CD4-positive, alpha-beta T cell treated with Interferon gamma for 1 hour (primary cell): ENCODE results near the gene EBF3.

Source experiments
- DNase-seq: peaks from one replicate; pipeline ENCODE4 v3.0.0-alpha.2; 2020

EBF3 gene

DNA sequence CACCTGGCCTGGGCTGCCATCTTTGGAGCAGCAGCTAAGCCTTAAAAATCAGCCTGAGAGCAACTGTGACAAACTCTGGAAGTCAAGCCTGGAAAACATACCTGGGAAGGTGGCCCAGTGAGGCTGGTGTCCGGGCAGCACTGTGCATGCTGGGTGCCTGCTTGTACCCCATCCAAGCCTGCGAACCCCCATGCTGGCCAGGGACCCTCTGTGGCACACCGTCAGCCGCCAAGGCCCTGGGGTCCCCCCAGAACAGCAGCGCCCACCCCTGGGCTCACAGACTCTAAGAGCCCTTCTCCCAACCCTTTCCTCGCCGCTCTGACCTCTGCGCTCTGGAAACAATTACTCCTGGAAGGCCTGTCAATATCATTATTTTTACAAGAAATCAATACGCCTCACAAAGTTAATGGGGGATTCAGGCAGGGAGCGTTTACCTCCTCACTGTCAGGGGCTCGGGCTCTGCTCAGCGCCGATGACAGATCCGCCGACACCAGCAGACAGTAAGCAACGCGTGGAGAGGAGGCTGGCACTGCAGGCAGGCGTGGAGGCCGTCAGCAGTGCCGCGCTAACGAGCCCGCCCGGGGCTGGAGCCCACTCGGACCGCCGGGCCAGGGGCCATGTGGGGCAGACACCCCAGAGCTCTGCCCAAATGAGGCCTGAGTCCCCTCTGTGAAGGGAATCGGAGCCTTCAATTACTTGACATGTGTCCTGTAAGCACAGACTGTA, 54.4 kb downstream of the EBF3 start:
- no peak for DNase-seq

GRCh38 chr10:129909080-129909479, 55.0 kb downstream of the EBF3 start:
- DNase-seq = no peak

GRCh38 chr10:129908406-129908805, 55.7 kb downstream of the EBF3 start:
- no peak for DNase-seq

DNA sequence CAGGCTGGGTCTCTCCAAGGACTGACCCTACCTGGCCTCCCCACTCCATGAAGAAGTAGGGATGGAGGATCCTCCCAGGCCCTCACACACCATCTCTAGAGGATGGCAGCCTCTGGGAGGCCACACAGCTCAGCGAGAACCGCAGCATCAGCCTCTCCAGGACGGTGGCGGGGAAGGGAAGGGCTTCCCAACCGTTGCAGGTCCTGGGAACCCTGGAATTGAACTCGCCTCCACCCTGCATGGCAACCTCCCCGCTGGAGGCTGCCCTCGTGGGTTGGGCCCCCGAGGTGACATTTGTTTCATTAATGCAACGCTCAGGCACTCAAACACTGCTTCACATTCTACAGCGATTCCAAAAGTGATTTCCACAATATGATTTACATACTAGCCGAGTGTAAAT, 58.5 kb downstream of the EBF3 start:
- no peak for DNase-seq

GRCh38 chr10:129904323-129904722, 59.8 kb downstream of the EBF3 start:
- no peak for DNase-seq

- no peak for DNase-seq
Observed at GRCh38 chr10:129901389-129902006, 62.6 kb downstream of the EBF3 start.

GRCh38 chr10:129900825-129901224, 63.2 kb downstream of the EBF3 start:
- no peak for DNase-seq

- DNase-seq = no peak
Observed at GRCh38 chr10:129899276-129900130, 64.6 kb downstream of the EBF3 start.

DNA sequence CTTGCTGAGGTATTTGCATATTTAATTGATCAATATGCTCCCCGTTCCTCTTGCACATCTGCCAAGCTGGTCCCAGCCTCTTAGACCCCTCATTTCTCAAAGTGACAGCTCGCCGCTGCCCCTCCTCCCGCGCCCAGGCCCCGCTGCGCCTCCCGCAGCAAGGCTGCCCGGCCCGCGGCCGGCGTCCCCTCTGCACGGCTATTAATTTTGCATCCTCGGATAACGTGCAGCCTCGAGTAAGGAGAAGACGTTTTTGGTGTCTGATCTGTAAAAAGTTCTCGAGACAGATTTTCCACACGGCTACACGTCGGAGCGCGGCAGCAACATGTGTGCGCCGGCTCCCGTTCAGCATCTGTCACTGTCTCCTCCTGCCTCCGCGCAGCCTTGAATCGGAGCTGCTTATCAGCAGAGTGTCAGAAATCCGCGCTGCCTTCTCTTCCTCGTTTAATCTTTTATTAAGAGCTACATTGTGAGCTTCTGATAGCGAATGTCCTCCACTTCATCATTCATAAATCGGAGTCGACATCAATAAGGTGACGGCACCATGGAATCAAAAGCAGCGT, 65.3 kb downstream of the EBF3 start:
- no peak for DNase-seq

GRCh38 chr10:129897871-129898626, 66.0 kb downstream of the EBF3 start:
- no peak for DNase-seq

DNA sequence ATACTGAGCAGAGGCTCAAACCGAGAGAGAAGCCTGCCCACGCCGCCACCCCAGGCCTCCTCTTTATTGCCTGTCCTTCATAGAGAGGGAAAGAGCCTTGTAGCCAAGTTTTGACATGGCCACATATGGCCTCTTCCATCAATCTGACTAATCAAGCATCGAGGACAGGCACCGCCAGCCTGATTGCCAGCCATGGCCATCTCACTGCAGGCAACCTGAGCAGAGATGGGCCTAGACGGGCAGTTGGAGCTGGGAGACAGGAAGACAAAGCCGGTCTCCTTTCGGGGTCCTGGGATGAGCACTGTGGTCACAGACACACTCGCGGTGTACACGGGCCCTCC, 67.2 kb downstream of the EBF3 start:
- DNase-seq = no peak

GRCh38 chr10:129896136-129896859, 67.8 kb downstream of the EBF3 start:
- DNase-seq = no peak

DNA sequence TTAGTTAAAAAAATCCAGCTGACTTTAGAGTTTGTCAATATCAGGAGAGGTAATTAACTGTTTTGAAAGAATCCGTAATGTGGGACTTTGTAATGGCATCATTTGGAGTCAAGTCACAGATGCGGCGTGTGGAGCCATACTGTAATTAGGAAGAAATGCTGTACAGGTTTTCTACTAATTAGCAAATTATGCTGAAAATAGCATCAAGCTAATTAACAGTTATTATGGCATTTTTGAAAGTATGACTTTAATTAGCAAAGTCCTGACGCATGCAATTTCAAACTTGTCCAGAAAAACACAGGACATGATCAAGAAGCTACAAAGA, 68.3 kb downstream of the EBF3 start:
- no peak for DNase-seq

DNA sequence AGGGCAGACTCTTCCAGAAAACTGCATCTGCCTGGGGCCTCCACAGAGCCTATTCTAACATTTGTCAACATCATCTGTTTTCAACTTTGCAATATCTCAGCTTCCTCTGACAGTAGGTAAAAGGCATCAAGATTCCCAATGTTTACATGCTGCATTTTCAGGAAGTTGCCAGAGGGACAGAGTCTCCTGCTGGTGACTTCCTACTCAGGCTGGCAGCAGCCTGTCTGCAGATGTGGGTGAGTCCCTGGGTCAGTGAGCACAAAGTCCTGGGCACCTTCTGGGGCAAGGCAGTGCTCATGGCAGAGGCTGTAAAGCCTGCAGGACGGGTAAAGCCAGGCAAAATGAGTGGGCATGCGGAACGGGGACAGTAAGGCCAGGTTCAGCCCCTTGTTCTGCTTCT, 69.4 kb downstream of the EBF3 start:
- DNase-seq = no peak

DNA sequence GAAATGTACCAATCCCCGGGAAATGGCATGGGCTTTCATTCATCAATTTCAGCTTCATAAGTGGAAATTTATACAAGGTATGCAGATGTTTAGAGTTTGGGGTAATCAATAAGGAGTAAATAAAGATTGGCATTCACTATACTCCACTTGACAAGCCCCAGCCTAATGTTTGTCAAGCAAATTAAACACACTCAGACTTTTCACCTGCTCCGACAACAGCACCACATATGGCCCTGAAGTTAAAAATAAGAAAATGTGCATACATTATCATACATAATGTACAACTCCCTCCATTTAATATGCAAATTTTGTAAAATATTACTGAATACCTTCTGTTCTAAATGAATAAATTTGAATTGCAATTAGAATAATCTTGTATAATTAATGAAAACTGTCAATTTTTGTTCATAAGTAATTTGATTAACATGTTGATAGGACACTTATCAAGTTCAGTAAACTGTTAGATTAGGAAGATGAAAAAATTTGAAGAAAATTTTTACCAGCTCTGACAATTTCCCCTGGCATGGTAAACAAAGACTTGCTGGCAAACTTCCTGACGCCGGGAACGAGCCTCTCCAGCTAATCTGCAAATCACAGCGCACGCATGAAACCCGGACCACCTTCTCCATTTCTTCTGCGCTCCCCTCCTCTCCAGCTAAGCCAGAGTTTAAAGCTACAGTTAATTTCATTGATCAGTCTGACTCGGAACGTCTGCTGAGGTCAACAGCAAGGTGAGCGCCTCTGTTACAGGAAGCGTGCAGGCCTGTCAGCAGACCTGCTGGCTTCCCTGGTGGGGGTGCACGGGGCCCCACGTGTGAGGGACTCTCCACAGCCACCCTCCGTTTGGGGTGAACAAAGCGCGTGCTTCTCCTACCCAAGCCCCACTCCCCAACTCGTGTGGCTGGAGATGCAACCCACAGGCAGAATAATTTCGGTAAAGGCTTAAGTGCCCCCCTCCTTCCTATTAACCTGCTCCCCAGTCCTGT, 70.7 kb downstream of the EBF3 start:
- no peak for DNase-seq

- DNase-seq = no peak
Observed at GRCh38 chr10:129892548-129893052, 71.5 kb downstream of the EBF3 start.

DNA sequence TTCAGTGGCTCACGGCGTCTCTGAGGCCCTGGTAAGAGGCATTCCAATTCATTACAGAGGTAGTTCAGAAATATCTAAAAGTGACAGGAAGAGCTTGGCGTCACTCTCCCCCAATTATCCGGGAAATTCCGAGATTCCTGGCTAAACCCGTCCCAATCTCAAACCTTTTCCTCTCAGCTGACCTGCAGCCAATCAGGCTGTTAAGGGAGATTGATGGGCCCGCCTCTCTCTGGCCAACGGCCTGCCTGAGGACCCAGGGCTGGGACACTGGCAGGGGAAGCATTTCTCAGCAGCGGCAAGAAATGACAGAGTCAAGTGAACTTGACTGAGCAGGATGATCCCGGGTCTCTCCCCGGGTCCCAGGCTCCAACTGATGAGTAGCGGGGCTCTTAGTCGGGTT, 72.3 kb downstream of the EBF3 start:
- DNase-seq = no peak

GRCh38 chr10:129890170-129890569, 73.9 kb downstream of the EBF3 start:
- no peak for DNase-seq

- DNase-seq = no peak
Observed at GRCh38 chr10:129888784-129889616, 75.1 kb downstream of the EBF3 start.
